Measurements from ENCODE around the gene IL6ST.

Gene IL6ST

DNA sequence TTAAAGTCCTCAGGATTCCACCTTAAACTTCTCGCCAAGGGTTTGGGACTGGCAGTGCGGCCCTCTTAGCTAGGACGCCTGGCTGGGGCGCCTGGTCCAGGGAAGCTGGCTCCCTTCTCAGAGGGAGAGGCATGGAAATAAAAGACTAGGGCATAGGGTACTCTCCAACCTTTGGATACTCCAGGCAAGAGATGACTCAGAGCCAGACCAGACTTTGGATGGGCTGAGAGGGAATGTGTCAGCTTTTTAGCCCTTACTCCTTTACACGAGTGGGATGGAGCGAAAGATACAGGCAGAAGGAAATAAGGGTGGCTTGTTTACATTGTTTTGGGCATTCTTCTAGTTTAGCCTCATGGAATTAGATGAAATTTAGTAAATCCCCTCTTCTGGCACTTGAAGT, 95.4 kb downstream of the IL6ST start:
- TF ChIP-seq, protein P1, sequence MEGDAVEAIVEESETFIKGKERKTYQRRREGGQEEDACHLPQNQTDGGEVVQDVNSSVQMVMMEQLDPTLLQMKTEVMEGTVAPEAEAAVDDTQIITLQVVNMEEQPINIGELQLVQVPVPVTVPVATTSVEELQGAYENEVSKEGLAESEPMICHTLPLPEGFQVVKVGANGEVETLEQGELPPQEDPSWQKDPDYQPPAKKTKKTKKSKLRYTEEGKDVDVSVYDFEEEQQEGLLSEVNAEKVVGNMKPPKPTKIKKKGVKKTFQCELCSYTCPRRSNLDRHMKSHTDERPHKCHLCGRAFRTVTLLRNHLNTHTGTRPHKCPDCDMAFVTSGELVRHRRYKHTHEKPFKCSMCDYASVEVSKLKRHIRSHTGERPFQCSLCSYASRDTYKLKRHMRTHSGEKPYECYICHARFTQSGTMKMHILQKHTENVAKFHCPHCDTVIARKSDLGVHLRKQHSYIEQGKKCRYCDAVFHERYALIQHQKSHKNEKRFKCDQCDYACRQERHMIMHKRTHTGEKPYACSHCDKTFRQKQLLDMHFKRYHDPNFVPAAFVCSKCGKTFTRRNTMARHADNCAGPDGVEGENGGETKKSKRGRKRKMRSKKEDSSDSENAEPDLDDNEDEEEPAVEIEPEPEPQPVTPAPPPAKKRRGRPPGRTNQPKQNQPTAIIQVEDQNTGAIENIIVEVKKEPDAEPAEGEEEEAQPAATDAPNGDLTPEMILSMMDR (IDR thresholded peaks at IDR 0.05; ENCODE audit: insufficient read depth, low read length, poor library complexity, severe bottlenecking), result no peak
- DNase-seq (ENCODE audit: extremely low read depth, insufficient read length), result no peak
- no peaks in the 10 kb centered on the region for H3K27me3 ChIP-seq (replicated peaks; ENCODE audit: control insufficient read depth, insufficient read depth, low read length)
- no peak overlapping the region for H3K4me3 ChIP-seq (replicated peaks; ENCODE audit: low read depth, low read length)
- no peaks in the 10 kb centered on the region for H3K36me3 ChIP-seq (ENCODE audit: control insufficient read depth, insufficient read depth, low read length)

- TF ChIP-seq, protein P1 (IDR thresholded peaks at IDR 0.05; ENCODE audit: insufficient read depth, low read length, poor library complexity, severe bottlenecking), result no peak
- DNase-seq (ENCODE audit: extremely low read depth, insufficient read length), result no peak
- Histone ChIP-seq H3K36me3 (ENCODE audit: control insufficient read depth, insufficient read depth, low read length) (no peaks in the 10 kb centered on the region), H3K27me3 (replicated peaks; ENCODE audit: control insufficient read depth, insufficient read depth, low read length) (no peaks in the 10 kb centered on the region), H3K4me3 (replicated peaks; ENCODE audit: low read depth, low read length) (no peak overlapping the region)
These were observed 96.9 kb downstream of the IL6ST start for GRCh38 chr5:55897905-55898304.

DNA sequence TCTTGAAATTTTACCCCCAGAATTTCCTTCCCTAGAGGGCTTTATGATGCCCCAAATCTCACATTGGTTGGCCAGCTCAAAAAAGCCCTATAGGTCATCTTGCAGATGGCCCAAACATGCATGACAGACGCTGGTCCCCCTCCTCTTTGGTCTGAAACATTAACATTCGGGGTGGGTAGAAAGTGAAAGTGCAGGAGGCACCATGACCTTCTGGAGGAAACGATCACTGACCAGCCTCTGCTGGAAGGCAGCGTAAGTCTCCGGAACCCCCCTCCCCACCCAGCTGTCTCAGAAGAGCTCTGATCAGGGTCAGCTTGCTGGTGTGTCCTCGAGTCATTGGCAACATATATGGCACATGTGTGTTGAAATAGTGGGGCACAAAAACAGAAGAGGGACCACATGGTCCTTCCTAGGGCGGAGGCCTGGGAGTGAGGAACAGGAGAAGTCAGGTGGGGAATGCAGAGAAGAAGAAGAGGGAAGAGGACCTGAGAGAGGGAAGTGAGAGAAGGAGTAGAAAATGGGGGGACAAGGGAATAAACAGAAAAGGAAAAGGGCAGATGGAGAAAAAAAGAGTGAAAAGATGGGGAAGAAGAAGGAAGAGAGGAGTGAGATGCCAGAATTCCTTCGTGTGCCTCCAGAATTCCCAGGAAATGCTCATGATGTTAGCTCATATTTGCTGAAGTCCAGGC, 97.4 kb downstream of the IL6ST start:
- H3K4me3 ChIP-seq (replicated peaks; ENCODE audit: low read depth, low read length), result no peak overlapping the region
- no peaks in the 10 kb centered on the region for H3K36me3 ChIP-seq (ENCODE audit: control insufficient read depth, insufficient read depth, low read length)
- TF ChIP-seq, protein P1 (IDR thresholded peaks at IDR 0.05; ENCODE audit: insufficient read depth, low read length, poor library complexity, severe bottlenecking), result no peak
- H3K27me3 ChIP-seq (replicated peaks; ENCODE audit: control insufficient read depth, insufficient read depth, low read length), result no peaks in the 10 kb centered on the region
- DNase-seq (ENCODE audit: extremely low read depth, insufficient read length), result no peak

DNA sequence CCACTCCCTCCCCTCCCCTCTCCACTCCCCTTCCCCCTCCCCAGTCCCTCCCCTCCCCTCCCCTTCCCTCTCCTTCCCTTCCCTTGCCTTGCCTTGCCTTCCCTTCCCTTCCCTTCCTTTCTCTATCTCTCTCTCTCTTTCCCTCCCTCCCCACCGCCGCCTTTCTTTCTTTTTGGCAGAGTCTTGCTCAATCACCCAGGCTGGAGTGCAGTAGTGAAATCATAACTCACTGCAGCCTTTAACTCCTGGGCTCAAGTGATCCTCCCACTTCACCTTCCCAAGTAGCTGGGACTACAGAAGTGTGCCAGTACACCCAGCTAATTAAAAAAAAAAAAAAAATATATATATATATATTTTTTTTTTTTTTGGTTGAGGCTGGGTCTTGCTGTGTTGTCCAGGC, 98.1 kb downstream of the IL6ST start:
- no peak for DNase-seq (ENCODE audit: extremely low read depth, insufficient read length)
- Histone ChIP-seq H3K36me3 (ENCODE audit: control insufficient read depth, insufficient read depth, low read length) (no peaks in the 10 kb centered on the region), H3K4me3 (replicated peaks; ENCODE audit: low read depth, low read length) (no peak overlapping the region), H3K27me3 (replicated peaks; ENCODE audit: control insufficient read depth, insufficient read depth, low read length) (no peaks in the 10 kb centered on the region)
- TF ChIP-seq, protein P1 (IDR thresholded peaks at IDR 0.05; ENCODE audit: insufficient read depth, low read length, poor library complexity, severe bottlenecking), result no peak

DNA sequence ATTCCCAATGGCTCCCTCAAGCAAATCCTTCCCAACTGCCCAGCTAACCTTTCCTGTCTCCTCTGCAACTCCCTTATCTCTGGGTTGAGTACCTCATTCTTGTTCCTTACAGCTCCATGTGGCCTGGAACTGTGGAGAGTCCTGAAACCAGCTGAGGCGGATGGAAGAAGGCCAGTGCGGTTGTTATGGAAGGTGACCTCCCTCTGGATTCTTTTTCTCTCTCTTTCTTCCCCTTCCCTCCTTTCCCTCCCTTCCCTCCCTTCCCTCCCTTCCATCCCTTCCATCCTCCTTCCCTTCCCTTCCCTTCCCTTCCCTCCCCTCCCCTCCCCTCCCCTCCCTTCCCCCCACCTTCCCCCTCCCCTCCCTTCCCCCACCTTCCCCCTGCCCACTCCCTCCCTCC, 98.5 kb downstream of the IL6ST start:
- DNase-seq (ENCODE audit: extremely low read depth, insufficient read length), result no peak
- Histone ChIP-seq H3K36me3 (ENCODE audit: control insufficient read depth, insufficient read depth, low read length) (no peaks in the 10 kb centered on the region), H3K27me3 (replicated peaks; ENCODE audit: control insufficient read depth, insufficient read depth, low read length) (no peaks in the 10 kb centered on the region), H3K4me3 (replicated peaks; ENCODE audit: low read depth, low read length) (no peak overlapping the region)
- TF ChIP-seq, protein P1 (IDR thresholded peaks at IDR 0.05; ENCODE audit: insufficient read depth, low read length, poor library complexity, severe bottlenecking), result no peak

- H3K4me3 ChIP-seq (replicated peaks; ENCODE audit: low read depth, low read length), result no peak overlapping the region
- H3K36me3 ChIP-seq (ENCODE audit: control insufficient read depth, insufficient read depth, low read length), result no peaks in the 10 kb centered on the region
- DNase-seq (ENCODE audit: extremely low read depth, insufficient read length), result no peak
- TF ChIP-seq, protein P1 (IDR thresholded peaks at IDR 0.05; ENCODE audit: insufficient read depth, low read length, poor library complexity, severe bottlenecking), result no peak
- H3K27me3 ChIP-seq (replicated peaks; ENCODE audit: control insufficient read depth, insufficient read depth, low read length), result no peaks in the 10 kb centered on the region
These were observed 99.4 kb downstream of the IL6ST start for GRCh38 chr5:55895346-55895745.

All from GM06990 (cell line).